Esophagus muscularis mucosa (tissue), 4 donors: ENCODE measurements around the gene BTLA. TPM values are rescaled to one million over a fixed set of nuclear protein-coding genes. Genes with fewer than 3 reads are reported as not detected.

Source experiments
- DNase-seq: peaks from one replicate; pipeline ENCODE4 v3.0.0-alpha.2; 2017; ENCODE audit errors: extremely low spot score
- H3K27ac ChIP-seq, 4 donors: fragments of 200-600 bp; sonication (generic); replicated peaks in 1 of 4; 1 replicate in 3 of 4; 2 replicates in 1 of 4; pipeline ENCODE4 v1.5.1; 2016 to 2019; ENCODE audit warnings: mild to moderate bottlenecking in 1 of 4
- H3K27me3 ChIP-seq, 4 donors: fragments of 200-600 bp; sonication (generic); one replicate each; pipeline versions ENCODE4 v1.5.1 to v1.6.0; 2016 to 2019
- H3K36me3 ChIP-seq, 4 donors: fragments of 200-600 bp; sonication (generic); one replicate each; pipeline ENCODE4 v1.5.1; 2016 to 2019
- H3K4me1 ChIP-seq, 4 donors: fragments of 200-600 bp; sonication (generic); one replicate each; pipeline ENCODE4 v1.5.1; 2016 to 2019
- H3K4me3 ChIP-seq, 4 donors: fragments of 200-600 bp; sonication (generic); 1 replicate in 2 of 4; 2 replicates in 2 of 4; pipeline ENCODE4 v1.5.1; 2016 to 2019; ENCODE audit warnings: mild to moderate bottlenecking in 4 of 4, moderate library complexity in 1 of 4
- H3K9me3 ChIP-seq, 4 donors: fragments of 200-600 bp; sonication (generic); 1 replicate in 3 of 4; 2 replicates in 1 of 4; pipeline ENCODE4 v1.5.1; 2016 to 2019
- EP300 ChIP-seq: sonication (generic); formaldehyde crosslinking; IDR thresholded peaks from one replicate; pipeline ENCODE4 v1.6.1; 2017; ENCODE audit warnings: antibody characterized with exemption
- POLR2A ChIP-seq: fragments of 450-650 bp; IDR thresholded peaks from one replicate; pipeline ENCODE4 v1.6.1; 2017; ENCODE audit warnings: antibody characterized with exemption, moderate library complexity, mild to moderate bottlenecking, low read depth
- POLR2AphosphoS5 ChIP-seq, 2 donors: sonication (generic); formaldehyde crosslinking; IDR thresholded peaks; one replicate each; pipeline ENCODE4 v1.6.1; 2017; ENCODE audit warnings: antibody characterized with exemption in 2 of 2
- WGBS: methylation state at CpG from one replicate; pipeline ENCODE4 v1.1.5; 2018; 5-methylcytosine and 5-hydroxymethylcytosine counted together
- intact Hi-C: fragments of 100-400 bp; cut with DNase I; formaldehyde crosslinking; loops from one replicate; pipeline ENCODE4 v1.15.1; 2023
- total RNA-seq, 4 donors: library from RNA; depleted of rRNA; stranded (reverse); fragments of >200 nt; gene quantifications; one replicate each; pipeline versions ENCODE4 v1.1.0 to v1.2.1, GENCODE V29; 2016
- TF ChIP-seq, protein P1 (sequence below), 3 experiments: fragments of 200-600 bp in 2 of 3; fragments of 450-650 bp in 1 of 3; sonication (generic) in 2 of 3; IDR thresholded peaks; one replicate each; pipeline ENCODE4 v1.5.1; 2017 to 2019; ENCODE audit warnings: antibody characterized with exemption in 3 of 3, mild to moderate bottlenecking in 2 of 3, moderate library complexity in 1 of 3

The BTLA gene, protein sequence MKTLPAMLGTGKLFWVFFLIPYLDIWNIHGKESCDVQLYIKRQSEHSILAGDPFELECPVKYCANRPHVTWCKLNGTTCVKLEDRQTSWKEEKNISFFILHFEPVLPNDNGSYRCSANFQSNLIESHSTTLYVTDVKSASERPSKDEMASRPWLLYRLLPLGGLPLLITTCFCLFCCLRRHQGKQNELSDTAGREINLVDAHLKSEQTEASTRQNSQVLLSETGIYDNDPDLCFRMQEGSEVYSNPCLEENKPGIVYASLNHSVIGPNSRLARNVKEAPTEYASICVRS
- 1 to 10 TPM in 1 of 4 donors, not detected in 3; 1.5 TPM for total RNA-seq

DNA sequence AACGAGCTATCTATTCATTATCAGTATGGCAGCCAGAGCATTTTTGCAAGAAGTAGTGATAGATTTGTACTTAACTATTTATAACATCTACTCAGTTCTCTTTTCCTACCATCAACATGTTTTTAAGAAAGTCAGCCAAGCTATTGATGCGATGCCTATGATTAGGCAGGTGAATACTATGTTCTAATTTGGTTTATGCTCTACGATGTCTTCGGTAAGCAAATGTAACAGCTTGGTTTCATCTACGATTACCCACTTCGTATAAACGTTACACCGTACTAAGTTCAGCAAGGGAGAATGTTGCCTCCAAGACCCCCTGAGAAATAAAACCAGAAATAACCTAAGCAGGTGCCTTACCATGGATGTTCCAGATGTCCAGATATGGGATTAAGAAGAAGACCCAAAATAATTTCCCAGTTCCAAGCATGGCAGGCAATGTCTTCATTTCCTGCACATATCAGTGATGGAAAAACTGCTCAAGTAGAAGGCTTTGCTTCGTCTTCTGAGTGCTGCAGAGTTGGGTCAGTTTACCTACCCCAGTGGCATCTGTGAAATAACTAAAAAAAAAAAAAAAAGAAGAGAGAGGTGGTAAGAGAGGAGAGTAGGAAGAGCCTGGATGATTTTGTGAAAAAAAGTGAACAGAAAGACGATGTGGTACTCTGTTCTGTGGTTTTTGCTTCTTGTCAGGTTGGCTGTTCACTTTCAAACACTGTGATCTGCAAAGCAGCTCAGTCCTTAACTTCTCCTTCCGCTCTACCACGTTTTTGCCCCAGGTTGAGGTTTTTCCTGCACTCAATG, at the start of gene BTLA:
TSS of gene BTLA (minus strand) at position 559 of the 798 bp plus-strand sequence. CDS start at position 445, 114 bp downstream.
- Histone ChIP-seq H3K4me1 (no peaks in the 10 kb centered on the region), H3K9me3 (no peaks in the 10 kb centered on the region), H3K36me3 (no peaks in the 10 kb centered on the region), H3K27ac (no peak within 1 kb of the TSS), H3K27me3 (no peaks in the 10 kb centered on the region), H3K4me3 (peak within 1 kb of the TSS in 1 of 4 donors; percentile 7)
- intact Hi-C loops, result no loop called here
- no peak for DNase-seq
- TF ChIP-seq, protein P1, sequence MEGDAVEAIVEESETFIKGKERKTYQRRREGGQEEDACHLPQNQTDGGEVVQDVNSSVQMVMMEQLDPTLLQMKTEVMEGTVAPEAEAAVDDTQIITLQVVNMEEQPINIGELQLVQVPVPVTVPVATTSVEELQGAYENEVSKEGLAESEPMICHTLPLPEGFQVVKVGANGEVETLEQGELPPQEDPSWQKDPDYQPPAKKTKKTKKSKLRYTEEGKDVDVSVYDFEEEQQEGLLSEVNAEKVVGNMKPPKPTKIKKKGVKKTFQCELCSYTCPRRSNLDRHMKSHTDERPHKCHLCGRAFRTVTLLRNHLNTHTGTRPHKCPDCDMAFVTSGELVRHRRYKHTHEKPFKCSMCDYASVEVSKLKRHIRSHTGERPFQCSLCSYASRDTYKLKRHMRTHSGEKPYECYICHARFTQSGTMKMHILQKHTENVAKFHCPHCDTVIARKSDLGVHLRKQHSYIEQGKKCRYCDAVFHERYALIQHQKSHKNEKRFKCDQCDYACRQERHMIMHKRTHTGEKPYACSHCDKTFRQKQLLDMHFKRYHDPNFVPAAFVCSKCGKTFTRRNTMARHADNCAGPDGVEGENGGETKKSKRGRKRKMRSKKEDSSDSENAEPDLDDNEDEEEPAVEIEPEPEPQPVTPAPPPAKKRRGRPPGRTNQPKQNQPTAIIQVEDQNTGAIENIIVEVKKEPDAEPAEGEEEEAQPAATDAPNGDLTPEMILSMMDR (IDR thresholded peaks at IDR 0.05), result no peak
- TF ChIP-seq EP300 (no peak), POLR2A (no peak), POLR2AphosphoS5 (IDR thresholded peaks at IDR 0.05) (no peak)
- 84% methylated on average over 12 of the region's 12 CpGs for WGBS

DNA sequence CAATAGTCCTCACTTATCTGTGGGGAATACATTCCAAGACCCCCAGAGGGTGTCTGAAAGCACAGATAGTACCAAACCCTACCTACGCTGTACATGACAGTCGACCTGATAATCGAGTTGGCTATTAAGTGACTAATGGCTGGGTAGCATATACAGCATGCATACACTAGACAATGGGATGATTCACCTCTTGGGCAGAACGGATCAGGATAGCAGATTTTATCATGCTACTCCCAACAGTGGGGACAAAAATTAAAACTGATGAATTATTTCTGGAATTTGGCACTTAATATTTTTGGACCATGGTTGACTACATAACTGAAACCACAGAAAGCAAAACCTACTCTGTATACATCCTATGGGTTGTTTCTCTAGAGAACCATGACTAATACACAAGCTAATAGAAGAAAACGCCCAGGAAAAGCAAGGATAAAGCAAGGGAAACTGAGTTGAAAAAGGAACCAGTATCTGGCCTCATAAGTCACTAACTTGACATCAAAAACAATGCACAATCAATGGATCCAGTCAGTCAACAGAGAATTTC, 47.0 kb upstream of the BTLA start:
- TF ChIP-seq POLR2AphosphoS5 (IDR thresholded peaks at IDR 0.05) (no peak), POLR2A (no peak), EP300 (no peak)
- TF ChIP-seq, protein P1 (IDR thresholded peaks at IDR 0.05), result no peak
- no peak overlapping the region for H3K27ac ChIP-seq
- H3K9me3 ChIP-seq, result no peaks in the 10 kb centered on the region
- WGBS, result 81% methylated on average over 5 of the region's 5 CpGs
- intact Hi-C loops, result no loop called here
- peaks cover 3 to 9% (median 8%) of the 10 kb centered on the region in 4 donors for H3K4me1 ChIP-seq
- peaks cover 23 to 64% (median 41%) of the 10 kb centered on the region in 4 donors for H3K36me3 ChIP-seq
- no peaks in the 10 kb centered on the region for H3K27me3 ChIP-seq
- no peak for DNase-seq
- no peak overlapping the region for H3K4me3 ChIP-seq

DNA sequence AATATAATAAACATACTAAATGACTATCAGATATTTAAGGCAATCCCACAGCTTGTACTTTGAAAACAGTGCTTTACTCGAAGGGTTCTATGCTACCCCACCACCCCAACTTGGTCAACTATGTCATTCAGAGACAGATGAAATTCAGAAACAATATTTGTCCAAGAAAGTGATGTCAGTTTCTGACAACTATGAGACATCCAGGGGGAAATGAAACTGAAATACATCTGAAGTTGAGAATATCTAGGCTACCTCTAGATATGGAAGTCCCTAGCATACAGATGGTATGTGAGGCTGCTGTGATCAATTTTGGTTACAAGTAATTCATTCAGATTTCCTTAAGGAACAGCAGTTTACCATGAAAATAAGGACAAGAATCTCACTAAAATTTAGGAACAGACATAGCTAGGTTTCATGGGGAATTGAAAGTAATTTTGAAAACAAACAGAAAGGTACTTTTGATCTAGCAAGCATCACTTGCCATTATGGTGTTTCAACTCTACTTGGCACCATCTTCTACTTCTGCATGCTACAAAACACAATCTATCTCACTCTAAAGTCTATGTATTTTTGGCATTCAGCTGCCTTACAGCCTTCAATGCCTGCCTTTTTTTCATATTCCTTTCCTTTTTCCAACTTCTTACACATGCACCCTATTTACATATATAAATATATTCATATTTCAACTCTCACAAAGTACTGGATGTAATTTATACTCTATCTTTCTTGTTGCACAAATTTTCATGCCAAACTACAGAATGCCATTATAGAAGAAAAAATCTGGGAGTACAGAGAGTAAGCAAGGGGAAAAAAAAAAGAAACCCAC, 40.8 kb upstream of the BTLA start:
- WGBS, result 100% methylated on average over 1 of the region's 1 CpG
- TF ChIP-seq, protein P1 (IDR thresholded peaks at IDR 0.05), result no peak
- no peak for TF ChIP-seq POLR2A
- no peaks in the 10 kb centered on the region for H3K27me3 ChIP-seq
- H3K36me3 ChIP-seq, result peaks cover 9 to 69% (median 42%) of the 10 kb centered on the region in 4 donors
- no peak for DNase-seq
- H3K9me3 ChIP-seq, result no peaks in the 10 kb centered on the region
- intact Hi-C loops, result no loop called here
- no peak overlapping the region for H3K27ac ChIP-seq
- H3K4me1 ChIP-seq, result no peaks in the 10 kb centered on the region
- no peak overlapping the region for H3K4me3 ChIP-seq

DNA sequence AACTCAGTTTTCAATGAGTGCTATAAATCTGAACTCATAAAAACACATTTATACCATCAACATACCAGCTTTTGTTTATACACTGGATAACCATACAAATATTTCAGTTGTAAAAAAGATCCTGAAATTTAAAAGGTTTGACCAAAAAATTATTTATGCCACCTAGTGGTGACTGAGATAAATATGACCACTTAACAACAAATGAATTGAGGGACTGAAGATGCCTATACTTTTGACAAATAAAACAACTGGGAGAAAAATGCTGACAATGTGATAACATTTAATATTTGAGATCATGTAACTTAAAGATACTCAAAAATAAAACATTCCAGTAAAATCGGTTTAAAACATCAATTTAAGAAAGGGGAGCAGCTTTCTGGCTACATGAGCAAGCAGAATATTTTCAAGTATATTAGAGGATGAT, 32.1 kb upstream of the BTLA start:
- intact Hi-C loops, result loop anchor here (5.0 kb wide), 1 partner anchor 239 kb away; the partner anchor contains the start of gene SLC9C1
- Histone ChIP-seq H3K36me3 (peaks cover 24 to 91% (median 51%) of the 10 kb centered on the region in 4 donors), H3K4me1 (no peaks in the 10 kb centered on the region), H3K27me3 (no peaks in the 10 kb centered on the region), H3K9me3 (no peaks in the 10 kb centered on the region), H3K27ac (no peak overlapping the region), H3K4me3 (no peak overlapping the region)
- WGBS, result 5% methylated on average over 1 of the region's 1 CpG
- DNase-seq, result no peak
- TF ChIP-seq, protein P1 (IDR thresholded peaks at IDR 0.05), result peak; percentile 46 to 56 (median 48)
- TF ChIP-seq POLR2A, result no peak
